RWPE2 (cell line): Measurements from ENCODE around the gene OR10J4.

ENCODE experiments used
- ATAC-seq: fragments of 200-7000 bp; cut with Tn5 transposase; 3 replicates; pipeline ENCODE4 v1.9.1; 2021; ENCODE audit warnings: low read depth
- DNase-seq: peaks from one replicate; pipeline ENCODE4 v3.0.0-alpha.2; 2020; ENCODE audit warnings: low spot score
- H3K27ac ChIP-seq: fragments of 450-650 bp; 2 replicates; pipeline ENCODE4 v1.5.1; 2017; ENCODE audit warnings: mild to moderate bottlenecking; ENCODE audit not compliant: poor library complexity, severe bottlenecking
- H3K27me3 ChIP-seq: fragments of 250-450 bp; sonication (Bioruptor Pico); 2 replicates; pipeline ENCODE4 v1.5.1; 2021; ENCODE audit warnings: mild to moderate bottlenecking, moderate library complexity; ENCODE audit not compliant: insufficient read depth, poor library complexity, severe bottlenecking
- H3K36me3 ChIP-seq: fragments of 250-450 bp; sonication (Bioruptor Pico); 2 replicates; pipeline ENCODE4 v1.5.1; 2020; ENCODE audit warnings: low read depth, mild to moderate bottlenecking, moderate library complexity
- H3K4me1 ChIP-seq: fragments of 250-450 bp; sonication (Bioruptor Pico); 2 replicates; pipeline ENCODE4 v1.5.1; 2021; ENCODE audit warnings: mild to moderate bottlenecking, moderate library complexity; ENCODE audit not compliant: insufficient read depth, poor library complexity, severe bottlenecking
- H3K4me3 ChIP-seq: fragments of 250-450 bp; sonication (Bioruptor Pico); 2 replicates; pipeline ENCODE4 v1.5.1; 2021; ENCODE audit warnings: mild to moderate bottlenecking, moderate library complexity; ENCODE audit not compliant: severe bottlenecking
- H3K9me3 ChIP-seq: fragments of 250-450 bp; sonication (Bioruptor Pico); 2 replicates; pipeline ENCODE4 v1.5.1; 2021; ENCODE audit warnings: mild to moderate bottlenecking, moderate library complexity; ENCODE audit not compliant: severe bottlenecking
- TF ChIP-seq, protein P1 (sequence below): fragments of 450-650 bp; IDR thresholded peaks from one replicate; pipeline ENCODE4 v1.5.1; 2017; ENCODE audit warnings: mild to moderate bottlenecking, moderate library complexity; ENCODE audit not compliant: poor library complexity, severe bottlenecking

OR10J4 gene

DNA sequence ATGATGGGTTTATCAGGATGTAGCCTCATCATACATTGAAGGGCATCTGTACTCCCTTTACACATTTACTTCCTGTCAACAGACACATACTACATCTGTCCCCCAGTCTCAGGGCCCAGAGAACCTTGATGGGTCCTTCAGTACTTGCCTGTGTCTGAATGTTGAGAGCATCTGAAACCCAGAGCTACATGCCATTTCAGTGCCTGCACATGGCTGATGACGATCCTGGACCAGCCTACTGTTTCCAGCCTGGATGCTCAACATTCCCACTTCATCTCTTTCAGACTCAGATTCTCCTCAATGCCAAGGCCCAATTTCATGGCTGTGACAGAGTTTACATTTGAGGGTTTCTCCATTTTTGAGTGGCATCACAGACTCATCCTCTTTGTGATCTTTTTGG, at the start of gene OR10J4:
Gene OR10J4 (plus strand): TSS at position 301 of the 400 bp plus-strand sequence.
- H3K4me1 ChIP-seq = no peaks in the 10 kb centered on the region
- H3K27me3 ChIP-seq = no peaks in the 10 kb centered on the region
- TF ChIP-seq, protein P1, sequence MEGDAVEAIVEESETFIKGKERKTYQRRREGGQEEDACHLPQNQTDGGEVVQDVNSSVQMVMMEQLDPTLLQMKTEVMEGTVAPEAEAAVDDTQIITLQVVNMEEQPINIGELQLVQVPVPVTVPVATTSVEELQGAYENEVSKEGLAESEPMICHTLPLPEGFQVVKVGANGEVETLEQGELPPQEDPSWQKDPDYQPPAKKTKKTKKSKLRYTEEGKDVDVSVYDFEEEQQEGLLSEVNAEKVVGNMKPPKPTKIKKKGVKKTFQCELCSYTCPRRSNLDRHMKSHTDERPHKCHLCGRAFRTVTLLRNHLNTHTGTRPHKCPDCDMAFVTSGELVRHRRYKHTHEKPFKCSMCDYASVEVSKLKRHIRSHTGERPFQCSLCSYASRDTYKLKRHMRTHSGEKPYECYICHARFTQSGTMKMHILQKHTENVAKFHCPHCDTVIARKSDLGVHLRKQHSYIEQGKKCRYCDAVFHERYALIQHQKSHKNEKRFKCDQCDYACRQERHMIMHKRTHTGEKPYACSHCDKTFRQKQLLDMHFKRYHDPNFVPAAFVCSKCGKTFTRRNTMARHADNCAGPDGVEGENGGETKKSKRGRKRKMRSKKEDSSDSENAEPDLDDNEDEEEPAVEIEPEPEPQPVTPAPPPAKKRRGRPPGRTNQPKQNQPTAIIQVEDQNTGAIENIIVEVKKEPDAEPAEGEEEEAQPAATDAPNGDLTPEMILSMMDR = no peak
- DNase-seq (no peak), ATAC-seq (no peak)
- H3K36me3 ChIP-seq = no peaks in the 10 kb centered on the region
- H3K4me3 ChIP-seq = no peak within 1 kb of the TSS
- H3K27ac ChIP-seq = no peak within 1 kb of the TSS
- no peaks in the 10 kb centered on the region for H3K9me3 ChIP-seq

DNA sequence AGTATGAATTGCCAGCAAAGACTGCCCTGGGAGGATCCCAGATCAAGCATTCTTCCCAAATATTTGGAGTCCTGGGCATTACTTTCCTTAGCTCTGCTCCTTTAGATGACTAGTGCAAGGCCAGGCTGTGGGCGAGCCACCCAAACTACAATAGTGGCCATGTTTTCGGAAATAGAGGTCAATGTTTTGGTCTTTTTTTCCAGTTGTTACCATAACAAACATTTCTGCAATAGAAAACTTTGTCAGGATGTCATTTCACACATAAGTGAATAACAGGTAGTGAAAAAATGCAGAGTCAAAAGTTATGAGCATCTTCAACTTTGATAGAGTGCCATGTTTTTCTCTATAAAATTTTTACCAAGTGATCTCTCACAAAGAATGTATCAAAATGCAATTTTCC, 25.2 kb upstream of the OR10J4 start:
- TF ChIP-seq, protein P1 = no peak
- no peak overlapping the region for H3K27ac ChIP-seq
- H3K27me3 ChIP-seq = no peaks in the 10 kb centered on the region
- no peaks in the 10 kb centered on the region for H3K36me3 ChIP-seq
- DNase-seq = no peak
- no peaks in the 10 kb centered on the region for H3K4me1 ChIP-seq
- ATAC-seq = no peak
- no peaks in the 10 kb centered on the region for H3K9me3 ChIP-seq
- H3K4me3 ChIP-seq = no peak overlapping the region

DNA sequence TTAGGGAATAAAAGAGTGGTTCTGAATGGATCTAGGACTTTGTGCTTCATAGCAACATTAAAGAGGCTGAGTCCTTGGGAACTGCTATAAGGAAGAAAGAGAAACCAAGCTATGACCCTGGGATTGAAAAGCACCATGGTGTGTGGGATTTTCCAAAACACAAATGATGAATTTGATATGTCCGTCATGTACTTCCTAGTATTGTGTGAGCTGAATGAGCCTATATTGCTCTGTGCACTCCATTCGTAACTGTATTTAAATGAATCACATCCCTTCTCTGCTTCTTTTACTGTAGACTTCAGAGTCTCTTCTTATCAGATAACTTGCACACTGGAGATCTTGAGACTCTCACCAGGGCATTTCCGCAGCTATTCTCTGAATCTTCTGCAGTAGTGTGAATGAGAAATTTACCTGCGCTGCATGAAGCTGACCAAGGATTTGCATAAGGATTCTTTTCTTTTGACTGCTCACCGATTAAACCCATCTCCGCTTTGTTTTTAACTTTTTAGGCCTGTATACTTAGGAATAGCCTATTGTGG, 23.1 kb upstream of the OR10J4 start:
- no peaks in the 10 kb centered on the region for H3K36me3 ChIP-seq
- H3K9me3 ChIP-seq = no peaks in the 10 kb centered on the region
- H3K27me3 ChIP-seq = no peaks in the 10 kb centered on the region
- H3K4me1 ChIP-seq = no peaks in the 10 kb centered on the region
- H3K27ac ChIP-seq = no peak overlapping the region
- TF ChIP-seq, protein P1 = no peak
- DNase-seq (no peak), ATAC-seq (no peak)
- no peak overlapping the region for H3K4me3 ChIP-seq

DNA sequence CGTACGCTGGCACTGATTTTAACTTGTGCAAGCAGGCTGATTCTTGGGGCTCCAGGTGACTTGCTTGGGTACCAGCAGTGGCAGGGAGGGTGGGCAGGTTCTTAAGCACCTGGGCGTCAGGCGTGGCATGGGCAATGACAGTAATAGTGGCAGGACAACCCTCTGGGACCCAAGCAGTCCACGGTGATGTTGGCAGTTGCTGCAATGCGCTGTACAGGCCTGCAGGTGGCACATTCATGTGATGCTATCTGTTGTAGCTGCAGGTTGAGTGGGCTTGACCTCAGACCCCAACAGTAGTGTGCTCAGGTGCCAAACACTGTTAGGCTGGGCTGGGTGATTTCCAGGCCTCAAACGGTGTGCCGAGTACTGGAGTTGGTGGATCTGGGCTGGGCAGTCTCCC, 10.2 kb upstream of the OR10J4 start:
- no peaks in the 10 kb centered on the region for H3K9me3 ChIP-seq
- no peak overlapping the region for H3K27ac ChIP-seq
- H3K36me3 ChIP-seq = no peaks in the 10 kb centered on the region
- H3K27me3 ChIP-seq = no peaks in the 10 kb centered on the region
- DNase-seq (no peak), ATAC-seq (no peak)
- no peaks in the 10 kb centered on the region for H3K4me1 ChIP-seq
- H3K4me3 ChIP-seq = no peak overlapping the region
- TF ChIP-seq, protein P1 = no peak

DNA sequence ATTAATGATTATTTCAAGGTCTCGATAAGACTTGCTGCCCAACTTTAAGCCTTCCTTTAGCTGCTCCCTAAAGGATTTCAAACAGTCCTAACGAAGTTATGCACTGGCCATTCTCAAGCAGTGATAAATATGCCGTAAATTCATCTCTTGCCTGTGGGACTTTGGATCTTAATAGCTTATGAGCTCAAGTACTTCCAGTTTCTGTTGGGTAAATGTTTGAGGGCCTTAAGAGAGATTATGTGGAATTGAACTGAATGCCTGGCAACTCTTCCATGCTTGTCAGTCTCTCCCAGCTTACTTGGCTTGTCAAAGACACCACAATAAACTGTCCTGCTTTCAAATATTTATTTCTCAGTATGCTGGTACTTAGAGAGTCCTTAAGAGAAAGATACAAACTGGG, 3.5 kb upstream of the OR10J4 start:
- Histone ChIP-seq H3K27ac (no peak overlapping the region), H3K4me3 (no peak overlapping the region), H3K4me1 (no peaks in the 10 kb centered on the region), H3K36me3 (no peaks in the 10 kb centered on the region), H3K27me3 (no peaks in the 10 kb centered on the region), H3K9me3 (no peaks in the 10 kb centered on the region)
- DNase-seq (no peak), ATAC-seq (no peak)
- TF ChIP-seq, protein P1 = no peak
